MM.1S (cell line): Measurements from ENCODE around the gene TNPO3.

Experiments
- DNase-seq: peaks from one replicate; pipeline ENCODE4 v3.0.0-alpha.2; 2015
- H2AFZ ChIP-seq: fragments of 300-600 bp; sonication (generic); 2 replicates; pipeline ENCODE4 v1.6.0; 2016; ENCODE audit warnings: antibody characterized with exemption, low read length
- H3F3A ChIP-seq: fragments of 300-600 bp; sonication (generic); 2 replicates; pipeline ENCODE4 v1.6.1; 2016; ENCODE audit warnings: mild to moderate bottlenecking, antibody characterized with exemption, low read length, moderate library complexity, mixed read lengths; ENCODE audit not compliant: insufficient read depth
- H3K27ac ChIP-seq: fragments of 300-600 bp; sonication (generic); 2 replicates; pipeline ENCODE4 v1.5.1; 2016; ENCODE audit warnings: mild to moderate bottlenecking, low read length
- H3K27me3 ChIP-seq: fragments of 300-600 bp; sonication (generic); replicated peaks from 2 replicates; pipeline ENCODE4 v1.6.0; 2016; ENCODE audit warnings: low read length; ENCODE audit not compliant: insufficient read depth
- H3K36me3 ChIP-seq: fragments of 300-600 bp; sonication (generic); replicated peaks from 2 replicates; pipeline ENCODE4 v1.6.1; 2016; ENCODE audit warnings: mild to moderate bottlenecking, low read length, mixed read lengths; ENCODE audit not compliant: insufficient read depth
- H3K4me1 ChIP-seq: fragments of 300-600 bp; sonication (generic); 2 replicates; pipeline ENCODE4 v1.6.1; 2016; ENCODE audit warnings: low read length, mixed read lengths
- H3K4me2 ChIP-seq: fragments of 300-600 bp; sonication (generic); 2 replicates; pipeline ENCODE4 v1.6.0; 2016; ENCODE audit warnings: low read depth, low read length
- H3K4me3 ChIP-seq: fragments of 300-600 bp; sonication (generic); 2 replicates; pipeline ENCODE4 v1.5.1; 2016; ENCODE audit warnings: low read length, mixed read lengths
- H3K79me2 ChIP-seq: fragments of 300-600 bp; sonication (generic); 2 replicates; pipeline ENCODE4 v1.6.1; 2016; ENCODE audit warnings: mixed run types, low read length, mixed read lengths
- H3K9ac ChIP-seq: fragments of 300-600 bp; sonication (generic); 2 replicates; pipeline ENCODE4 v1.6.1; 2016; ENCODE audit warnings: low read length, mixed read lengths
- H3K9me2 ChIP-seq: fragments of 300-600 bp; sonication (generic); replicated peaks from 2 replicates; pipeline ENCODE4 v1.6.1; 2016; ENCODE audit warnings: mild to moderate bottlenecking, low read length, mixed read lengths; ENCODE audit not compliant: insufficient read depth
- H3K9me3 ChIP-seq: fragments of 300-600 bp; sonication (generic); replicated peaks from 2 replicates; pipeline ENCODE4 v1.6.1; 2016; ENCODE audit warnings: mild to moderate bottlenecking, low read length, mixed read lengths; ENCODE audit not compliant: insufficient read depth
- H4K20me1 ChIP-seq: fragments of 300-600 bp; sonication (generic); 2 replicates; pipeline ENCODE4 v1.6.1; 2016; ENCODE audit warnings: mild to moderate bottlenecking, low read length, moderate library complexity, mixed read lengths; ENCODE audit not compliant: insufficient read depth
- EZH2 ChIP-seq: fragments of 300-600 bp; sonication (generic); optimal IDR thresholded peaks from 2 replicates; pipeline ENCODE3; 2017; ENCODE audit warnings: low read depth, mild to moderate bottlenecking, antibody characterized with exemption, low read length, mixed read lengths
- EZH2phosphoT487 ChIP-seq: fragments of 300-600 bp; sonication (generic); IDR thresholded peaks from 2 replicates; pipeline ENCODE4 v1.6.1; 2018; ENCODE audit warnings: antibody characterized with exemption, low read length
- TF ChIP-seq, protein P1 (sequence below): fragments of 300-600 bp; sonication (generic); IDR thresholded peaks from 2 replicates; pipeline ENCODE4 v1.5.1; 2016; ENCODE audit warnings: antibody characterized with exemption, low read length, mixed read lengths

Gene TNPO3

DNA sequence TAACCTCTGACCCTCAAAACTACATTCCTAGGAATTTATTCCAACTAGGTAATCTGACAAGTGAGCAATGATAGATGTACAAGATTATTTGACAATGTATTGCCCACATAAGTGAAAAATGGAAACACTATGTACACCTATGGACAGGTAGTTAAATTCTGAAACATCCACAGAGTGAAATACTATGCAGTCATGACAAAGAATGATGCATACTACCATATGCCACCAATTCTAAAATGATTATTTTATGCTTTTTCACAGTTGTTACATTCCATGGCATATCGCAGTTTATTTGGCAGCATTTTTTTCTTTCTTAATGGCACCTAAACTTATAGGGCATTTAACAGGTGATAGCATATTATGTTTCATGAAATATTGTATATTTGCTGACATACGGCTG is 20.1 kb upstream of the TNPO3 start:
- H3K9ac ChIP-seq = no peak overlapping the region
- H3F3A ChIP-seq = 0 out of 2 replicates have a peak, but pooled peaks cover 6% of the 10 kb centered on the region
- H3K27me3 ChIP-seq = no peaks in the 10 kb centered on the region
- H3K9me3 ChIP-seq = no peaks in the 10 kb centered on the region
- H3K4me3 ChIP-seq = no peak overlapping the region
- no peaks in the 10 kb centered on the region for H3K79me2 ChIP-seq
- no peaks in the 10 kb centered on the region for H4K20me1 ChIP-seq
- TF ChIP-seq, protein P1, sequence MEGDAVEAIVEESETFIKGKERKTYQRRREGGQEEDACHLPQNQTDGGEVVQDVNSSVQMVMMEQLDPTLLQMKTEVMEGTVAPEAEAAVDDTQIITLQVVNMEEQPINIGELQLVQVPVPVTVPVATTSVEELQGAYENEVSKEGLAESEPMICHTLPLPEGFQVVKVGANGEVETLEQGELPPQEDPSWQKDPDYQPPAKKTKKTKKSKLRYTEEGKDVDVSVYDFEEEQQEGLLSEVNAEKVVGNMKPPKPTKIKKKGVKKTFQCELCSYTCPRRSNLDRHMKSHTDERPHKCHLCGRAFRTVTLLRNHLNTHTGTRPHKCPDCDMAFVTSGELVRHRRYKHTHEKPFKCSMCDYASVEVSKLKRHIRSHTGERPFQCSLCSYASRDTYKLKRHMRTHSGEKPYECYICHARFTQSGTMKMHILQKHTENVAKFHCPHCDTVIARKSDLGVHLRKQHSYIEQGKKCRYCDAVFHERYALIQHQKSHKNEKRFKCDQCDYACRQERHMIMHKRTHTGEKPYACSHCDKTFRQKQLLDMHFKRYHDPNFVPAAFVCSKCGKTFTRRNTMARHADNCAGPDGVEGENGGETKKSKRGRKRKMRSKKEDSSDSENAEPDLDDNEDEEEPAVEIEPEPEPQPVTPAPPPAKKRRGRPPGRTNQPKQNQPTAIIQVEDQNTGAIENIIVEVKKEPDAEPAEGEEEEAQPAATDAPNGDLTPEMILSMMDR = no peak
- TF ChIP-seq EZH2 (no peak), EZH2phosphoT487 (no peak)
- H3K4me2 ChIP-seq = no peak overlapping the region
- no peaks in the 10 kb centered on the region for H3K9me2 ChIP-seq
- no peak overlapping the region for H3K27ac ChIP-seq
- no peak overlapping the region for H2AFZ ChIP-seq
- no peak for DNase-seq
- H3K36me3 ChIP-seq = no peaks in the 10 kb centered on the region
- H3K4me1 ChIP-seq = peaks cover 14% of the 10 kb centered on the region

DNA sequence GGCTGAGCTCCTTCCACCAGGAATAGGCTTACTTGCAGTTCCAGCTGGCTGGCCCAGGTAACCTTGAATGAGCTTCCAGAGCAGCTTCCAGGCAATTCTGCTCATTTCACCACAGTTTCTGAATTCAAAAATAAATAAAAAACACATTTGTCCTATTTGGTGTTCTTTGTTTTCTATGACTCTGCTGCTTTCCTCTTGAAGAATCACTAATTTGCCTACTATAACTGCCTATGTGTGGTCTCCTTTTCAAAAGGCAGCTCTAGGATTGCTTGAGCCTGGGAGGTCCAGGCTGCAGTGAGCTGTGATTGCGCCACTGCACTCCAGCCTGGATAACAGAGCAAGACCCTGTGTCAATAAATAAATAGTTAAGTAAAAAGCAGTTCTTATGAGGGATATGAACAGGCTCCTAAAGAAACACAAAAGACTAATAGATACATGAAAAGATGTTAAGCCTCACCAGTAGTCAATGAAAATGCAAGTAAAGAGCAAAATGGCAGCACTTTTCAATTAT is 19.5 kb upstream of the TNPO3 start:
- H3K9me2 ChIP-seq = no peaks in the 10 kb centered on the region
- H3K4me3 ChIP-seq = no peak overlapping the region
- H3K9ac ChIP-seq = no peak overlapping the region
- TF ChIP-seq EZH2phosphoT487 (no peak), EZH2 (no peak)
- TF ChIP-seq, protein P1 = no peak
- no peak overlapping the region for H2AFZ ChIP-seq
- no peak overlapping the region for H3K4me2 ChIP-seq
- 0 out of 2 replicates have a peak, but pooled peaks cover 6% of the 10 kb centered on the region for H3F3A ChIP-seq
- no peaks in the 10 kb centered on the region for H4K20me1 ChIP-seq
- DNase-seq = no peak
- no peaks in the 10 kb centered on the region for H3K27me3 ChIP-seq
- no peak overlapping the region for H3K27ac ChIP-seq
- no peaks in the 10 kb centered on the region for H3K9me3 ChIP-seq
- no peaks in the 10 kb centered on the region for H3K36me3 ChIP-seq
- peaks cover 14% of the 10 kb centered on the region for H3K4me1 ChIP-seq
- no peaks in the 10 kb centered on the region for H3K79me2 ChIP-seq

DNA sequence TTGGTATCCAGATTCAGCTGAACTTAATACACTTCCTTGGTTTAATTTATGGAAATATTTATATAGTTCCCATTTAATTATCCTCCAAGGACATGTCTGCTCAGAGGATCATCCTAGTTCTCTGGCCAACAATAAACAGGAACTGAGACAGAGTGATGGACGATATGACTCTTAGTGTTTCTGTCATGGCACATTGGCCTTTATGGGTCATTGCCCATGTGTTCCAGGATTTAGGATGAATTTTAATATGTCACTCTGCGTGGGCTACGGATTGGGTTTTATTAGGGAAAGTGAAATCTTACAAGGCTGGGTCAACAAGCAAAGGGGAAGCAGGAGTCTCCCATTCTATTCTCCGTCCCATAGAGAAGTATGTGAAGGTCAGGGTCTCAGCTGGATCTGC is 18.8 kb upstream of the TNPO3 start:
- TF ChIP-seq EZH2phosphoT487 (no peak), EZH2 (no peak)
- TF ChIP-seq, protein P1 = no peak
- Histone ChIP-seq H3K9me3 (no peaks in the 10 kb centered on the region), H3K4me2 (no peak overlapping the region), H3K27ac (no peak overlapping the region), H4K20me1 (no peaks in the 10 kb centered on the region), H3K9me2 (no peaks in the 10 kb centered on the region), H3K79me2 (no peaks in the 10 kb centered on the region), H3K4me1 (peaks cover 14% of the 10 kb centered on the region), H3K9ac (no peak overlapping the region), H3K27me3 (no peaks in the 10 kb centered on the region), H3F3A (0 out of 2 replicates have a peak, but pooled peaks cover 6% of the 10 kb centered on the region), H2AFZ (no peak overlapping the region), H3K36me3 (no peaks in the 10 kb centered on the region), H3K4me3 (no peak overlapping the region)
- no peak for DNase-seq
